GM23338 (cell line): ENCODE data around the gene EVA1B. TPM values are rescaled to one million over a fixed set of nuclear protein-coding genes. Genes with fewer than 3 reads are reported as not detected.

Experiments used
- ATAC-seq: fragments of 200-7000 bp; cut with Tn5 transposase; 3 replicates; pipeline ENCODE4 v1.9.1; 2020
- DNase-seq: peaks from one replicate; pipeline ENCODE4 v3.0.0-alpha.2; 2015; ENCODE audit warnings: low spot score
- H2AFZ ChIP-seq: fragments of 200-600 bp; sonication (generic); 2 replicates; pipeline ENCODE4 v1.8.0; 2016; ENCODE audit warnings: antibody characterized with exemption, mild to moderate bottlenecking, moderate library complexity
- H3F3A ChIP-seq: fragments of 200-600 bp; sonication (generic); replicated peaks from 2 replicates; pipeline ENCODE4 v1.8.0; 2017; ENCODE audit warnings: antibody characterized with exemption, mixed run types, low read depth
- H3K27ac ChIP-seq: fragments of 200-600 bp; sonication (generic); 2 replicates; pipeline ENCODE4 v1.6.1; 2016; ENCODE audit warnings: low read depth
- H3K27me3 ChIP-seq: fragments of 200-600 bp; sonication (generic); 2 replicates; pipeline ENCODE4 v1.8.0; 2016; ENCODE audit warnings: mild to moderate bottlenecking, mixed run types, moderate library complexity; ENCODE audit not compliant: insufficient read depth
- H3K36me3 ChIP-seq: fragments of 200-600 bp; sonication (generic); 2 replicates; pipeline ENCODE4 v1.8.0; 2016; ENCODE audit warnings: mild to moderate bottlenecking; ENCODE audit not compliant: insufficient read depth
- H3K4me1 ChIP-seq: fragments of 200-600 bp; sonication (generic); 2 replicates; pipeline ENCODE4 v1.8.0; 2016; ENCODE audit warnings: mild to moderate bottlenecking, moderate library complexity; ENCODE audit not compliant: insufficient read depth
- H3K4me2 ChIP-seq: fragments of 200-600 bp; sonication (generic); 2 replicates; pipeline ENCODE4 v1.7.1; 2017; ENCODE audit warnings: mixed run types
- H3K4me3 ChIP-seq: fragments of 200-600 bp; sonication (generic); 2 replicates; pipeline ENCODE4 v1.6.1; 2016; ENCODE audit warnings: mixed run types
- H3K79me2 ChIP-seq: fragments of 200-600 bp; sonication (generic); replicated peaks from 2 replicates; pipeline ENCODE4 v1.8.0; 2017; ENCODE audit warnings: mild to moderate bottlenecking; ENCODE audit not compliant: insufficient read depth
- H3K9me2 ChIP-seq: fragments of 200-600 bp; sonication (generic); 2 replicates; pipeline ENCODE4 v1.8.0; 2017; ENCODE audit not compliant: insufficient read depth
- H4K20me1 ChIP-seq: fragments of 200-600 bp; sonication (generic); replicated peaks from 2 replicates; pipeline ENCODE4 v1.8.0; 2017; ENCODE audit warnings: mild to moderate bottlenecking; ENCODE audit not compliant: insufficient read depth
- H3K27ac Mint-ChIP-seq: 2 replicates; pipeline ENCODE4 v1.8.0; 2020; ENCODE audit warnings: inconsistent platforms, mild to moderate bottlenecking, moderate library complexity, mixed read lengths
- H3K27me3 Mint-ChIP-seq: 3 replicates; pipeline ENCODE4 v1.8.0; 2022; ENCODE audit warnings: low read depth, mild to moderate bottlenecking, moderate library complexity, mixed read lengths, inconsistent platforms; ENCODE audit not compliant: insufficient read depth, poor library complexity
- H3K36me3 Mint-ChIP-seq: 3 replicates; pipeline ENCODE4 v1.8.0; 2021; ENCODE audit warnings: low read depth, mild to moderate bottlenecking, inconsistent platforms, moderate library complexity, mixed read lengths
- H3K4me1 Mint-ChIP-seq: 3 replicates; pipeline ENCODE4 v1.8.0; 2020; ENCODE audit warnings: mild to moderate bottlenecking, inconsistent platforms, mixed read lengths
- H3K4me3 Mint-ChIP-seq: 3 replicates; pipeline ENCODE4 v1.8.0; 2021; ENCODE audit warnings: moderate library complexity, mild to moderate bottlenecking, inconsistent platforms, mixed read lengths
- H3K9me3 Mint-ChIP-seq: 3 replicates; pipeline ENCODE4 v1.8.0; 2020; ENCODE audit warnings: moderate library complexity, mild to moderate bottlenecking, inconsistent platforms, mixed read lengths
- CREB1 ChIP-seq: fragments of 250-450 bp; sonication (Bioruptor Pico); IDR thresholded peaks from 2 replicates; pipeline ENCODE4 v1.5.0; 2020; ENCODE audit warnings: low read depth, mild to moderate bottlenecking, moderate library complexity
- CTCF ChIP-seq, 2 experiments: fragments of 200-600 bp in 1 of 2; sonication (generic) in 1 of 2; conservative IDR thresholded peaks; 2 replicates each; pipeline versions ENCODE4 v1.5.1 to v1.6.1; 2016 to 2017; ENCODE audit warnings: antibody characterized with exemption in 2 of 2, low read depth in 2 of 2, mild to moderate bottlenecking in 2 of 2, moderate library complexity in 1 of 2
- EZH2 ChIP-seq: fragments of 200-600 bp; sonication (generic); IDR thresholded peaks from one replicate; pipeline ENCODE4 v1.8.0; 2017; ENCODE audit warnings: antibody characterized with exemption, mild to moderate bottlenecking, low read depth; ENCODE audit not compliant: unreplicated experiment
- EZH2phosphoT487 ChIP-seq: fragments of 200-600 bp; sonication (generic); IDR thresholded peaks from one replicate; pipeline ENCODE4 v1.8.1; 2018; ENCODE audit warnings: antibody characterized with exemption; ENCODE audit not compliant: unreplicated experiment
- JUNB ChIP-seq: IDR thresholded peaks from one replicate; pipeline ENCODE4 v1.6.1; 2016; ENCODE audit warnings: antibody characterized with exemption; ENCODE audit not compliant: unreplicated experiment
- NANOG ChIP-seq: IDR thresholded peaks from 2 replicates; pipeline ENCODE4 v1.6.1; 2016; ENCODE audit warnings: antibody characterized with exemption, borderline replicate concordance
- POLR2AphosphoS5 ChIP-seq: IDR thresholded peaks from 2 replicates; pipeline ENCODE4 v1.6.1; 2016; ENCODE audit warnings: antibody characterized with exemption, low read depth
- STAT1 ChIP-seq: IDR thresholded peaks from one replicate; pipeline ENCODE4 v1.6.1; 2016; ENCODE audit warnings: antibody characterized with exemption; ENCODE audit not compliant: unreplicated experiment
- ZNF114 ChIP-seq: fragments of 250-450 bp; sonication (Bioruptor Pico); IDR thresholded peaks from 2 replicates; pipeline ENCODE4 v1.5.0; 2020; ENCODE audit warnings: mild to moderate bottlenecking, moderate library complexity
- ZNF462 ChIP-seq: fragments of 250-450 bp; sonication (Bioruptor Pico); IDR thresholded peaks from 2 replicates; pipeline ENCODE4 v1.5.0; 2020; ENCODE audit warnings: mild to moderate bottlenecking, moderate library complexity
- polyA plus RNA-seq: library from polyadenylated mRNA; unstranded; fragments of >200 nt; fragmentation: Nextera tagmentation; extraction: Ambion mirVana; gene quantifications from 2 replicates; pipeline ENCODE4 v1.2.1, GENCODE V29; 2016
- total RNA-seq: library from RNA; depleted of rRNA; stranded (reverse); fragments of >200 nt; shearing (Covaris generic); gene quantifications from 2 replicates; pipeline ENCODE4 v1.2.3, GENCODE V29; 2014
- TF ChIP-seq, protein P1 (sequence below): IDR thresholded peaks from one replicate; pipeline ENCODE4 v1.6.1; 2018; ENCODE audit warnings: antibody characterized with exemption; ENCODE audit not compliant: unreplicated experiment

The EVA1B gene
- total and polyA plus RNA-seq, 2 experiments from 2014 or later = 9.2 to 27.3 TPM

GRCh38 chr1:36365381-36365780 is 41.9 kb upstream of the EVA1B start:
- no peak for DNase-seq

More at GRCh38 chr1:36365381-36365780, 41.9 kb upstream of the EVA1B start:
- no peak overlapping the region for H3K27ac ChIP-seq
- H3K4me3 ChIP-seq = no peak overlapping the region
- TF ChIP-seq, protein P1, sequence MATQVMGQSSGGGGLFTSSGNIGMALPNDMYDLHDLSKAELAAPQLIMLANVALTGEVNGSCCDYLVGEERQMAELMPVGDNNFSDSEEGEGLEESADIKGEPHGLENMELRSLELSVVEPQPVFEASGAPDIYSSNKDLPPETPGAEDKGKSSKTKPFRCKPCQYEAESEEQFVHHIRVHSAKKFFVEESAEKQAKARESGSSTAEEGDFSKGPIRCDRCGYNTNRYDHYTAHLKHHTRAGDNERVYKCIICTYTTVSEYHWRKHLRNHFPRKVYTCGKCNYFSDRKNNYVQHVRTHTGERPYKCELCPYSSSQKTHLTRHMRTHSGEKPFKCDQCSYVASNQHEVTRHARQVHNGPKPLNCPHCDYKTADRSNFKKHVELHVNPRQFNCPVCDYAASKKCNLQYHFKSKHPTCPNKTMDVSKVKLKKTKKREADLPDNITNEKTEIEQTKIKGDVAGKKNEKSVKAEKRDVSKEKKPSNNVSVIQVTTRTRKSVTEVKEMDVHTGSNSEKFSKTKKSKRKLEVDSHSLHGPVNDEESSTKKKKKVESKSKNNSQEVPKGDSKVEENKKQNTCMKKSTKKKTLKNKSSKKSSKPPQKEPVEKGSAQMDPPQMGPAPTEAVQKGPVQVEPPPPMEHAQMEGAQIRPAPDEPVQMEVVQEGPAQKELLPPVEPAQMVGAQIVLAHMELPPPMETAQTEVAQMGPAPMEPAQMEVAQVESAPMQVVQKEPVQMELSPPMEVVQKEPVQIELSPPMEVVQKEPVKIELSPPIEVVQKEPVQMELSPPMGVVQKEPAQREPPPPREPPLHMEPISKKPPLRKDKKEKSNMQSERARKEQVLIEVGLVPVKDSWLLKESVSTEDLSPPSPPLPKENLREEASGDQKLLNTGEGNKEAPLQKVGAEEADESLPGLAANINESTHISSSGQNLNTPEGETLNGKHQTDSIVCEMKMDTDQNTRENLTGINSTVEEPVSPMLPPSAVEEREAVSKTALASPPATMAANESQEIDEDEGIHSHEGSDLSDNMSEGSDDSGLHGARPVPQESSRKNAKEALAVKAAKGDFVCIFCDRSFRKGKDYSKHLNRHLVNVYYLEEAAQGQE = no peak
- TF ChIP-seq ZNF114 = no peak
- TF ChIP-seq POLR2AphosphoS5 = no peak
- no peak for TF ChIP-seq EZH2phosphoT487
- no peak for TF ChIP-seq NANOG
- no peak for TF ChIP-seq EZH2
- TF ChIP-seq CTCF (conservative IDR thresholded peaks at IDR 0.05; ENCODE audit: low read depth in 2 of 2) = no peak
- TF ChIP-seq JUNB = no peak
- no peak for TF ChIP-seq CREB1 (CRISPR knock-in tag)
- no peak for TF ChIP-seq STAT1
- TF ChIP-seq ZNF462 (CRISPR knock-in tag) = no peak
- peaks cover 10% of the 10 kb centered on the region; the same call in 2 of the 3 replicates for H3K36me3 Mint-ChIP-seq
- no peaks in the 10 kb centered on the region for H3K9me2 ChIP-seq
- H3K27ac Mint-ChIP-seq = peak overlapping the region; percentile 78; the same call in 1 of the 2 replicates
- no peak overlapping the region for H3K4me2 ChIP-seq
- peaks cover 25% of the 10 kb centered on the region for H3K4me1 Mint-ChIP-seq
- H3K4me3 Mint-ChIP-seq = no peak overlapping the region; the same call in 2 of the 3 replicates
- no peaks in the 10 kb centered on the region for H3K27me3 ChIP-seq
- H3K36me3 ChIP-seq = no peaks in the 10 kb centered on the region; the same call in 1 of the 2 replicates
- H3K4me1 ChIP-seq = peaks cover 14% of the 10 kb centered on the region
- H3F3A ChIP-seq = peaks cover 4% of the 10 kb centered on the region; the same call in 1 of the 2 replicates
- peaks cover 49% of the 10 kb centered on the region for H3K79me2 ChIP-seq
- no peak for ATAC-seq
- peaks cover 5% of the 10 kb centered on the region for H3K27me3 Mint-ChIP-seq
- H2AFZ ChIP-seq = no peak overlapping the region
- peaks cover 6% of the 10 kb centered on the region; the same call in 1 of the 2 replicates for H4K20me1 ChIP-seq
- no peaks in the 10 kb centered on the region for H3K9me3 Mint-ChIP-seq
